HepG2 (cell line): Measurements from ENCODE around the gene SELENOW. TPM values are rescaled to one million over a fixed set of nuclear protein-coding genes. Genes with fewer than 3 reads are reported as not detected.

ENCODE experiments used
- ARHGAP35 ChIP-seq: sonication (generic); formaldehyde crosslinking; IDR thresholded peaks from 2 replicates; pipeline ENCODE4 v1.9.0; 2022; ENCODE audit warnings: mild to moderate bottlenecking, inconsistent platforms, moderate library complexity, missing genetic modification reagents, borderline replicate concordance
- ARID2 ChIP-seq: sonication (generic); formaldehyde crosslinking; IDR thresholded peaks from 2 replicates; pipeline ENCODE4 v1.8.1; 2022; ENCODE audit warnings: mild to moderate bottlenecking, missing genetic modification reagents, borderline replicate concordance
- ATF1 ChIP-seq: IDR thresholded peaks from 2 replicates; pipeline ENCODE4 v1.6.1; 2016; ENCODE audit warnings: mild to moderate bottlenecking, control low read depth
- HDAC2 ChIP-seq: sonication (generic); formaldehyde crosslinking; IDR thresholded peaks from 2 replicates; pipeline ENCODE4 v1.4.0; 2020; ENCODE audit warnings: missing genetic modification reagents
- HNRNPH1 ChIP-seq: fragments of 200-400 bp; formaldehyde crosslinking; optimal IDR thresholded peaks from 2 replicates; pipeline ENCODE3; 2017; ENCODE audit warnings: mild to moderate bottlenecking, low read depth, low read length
- ISL2 ChIP-seq: sonication (generic); formaldehyde crosslinking; IDR thresholded peaks from 2 replicates; pipeline ENCODE4 v1.5.0; 2020; ENCODE audit warnings: missing genetic modification reagents
- KAT7 ChIP-seq: IDR thresholded peaks from 2 replicates; pipeline ENCODE4 v1.6.1; 2018; ENCODE audit warnings: borderline replicate concordance, missing compliant biosample characterization
- MAFK ChIP-seq, 2 experiments: IDR thresholded peaks in 1 of 2; conservative IDR thresholded peaks in 1 of 2; 2 replicates each; pipeline ENCODE4 v1.6.1; 2011; ENCODE audit warnings: improper control_type of control experiment in 2 of 2, low read length in 2 of 2
- MTF1 ChIP-seq: sonication (generic); formaldehyde crosslinking; IDR thresholded peaks from 2 replicates; pipeline ENCODE4 v1.5.0; 2020; ENCODE audit warnings: missing genetic modification reagents
- PAWR ChIP-seq: sonication (generic); formaldehyde crosslinking; IDR thresholded peaks from 2 replicates; pipeline ENCODE4 v1.4.0; 2020; ENCODE audit warnings: missing genetic modification reagents, mild to moderate bottlenecking, borderline replicate concordance
- POLR2G ChIP-seq: fragments of 200-400 bp; formaldehyde crosslinking; IDR thresholded peaks from 2 replicates; pipeline ENCODE4 v1.6.1; 2018; ENCODE audit warnings: mild to moderate bottlenecking, low read depth, low read length, moderate library complexity
- RCOR2 ChIP-seq: IDR thresholded peaks from 2 replicates; pipeline ENCODE4 v1.6.1; 2016; ENCODE audit warnings: missing biosample characterization, missing genetic modification reagents
- REPIN1 ChIP-seq: sonication (generic); formaldehyde crosslinking; IDR thresholded peaks from 2 replicates; pipeline ENCODE4 v1.8.0; 2022; ENCODE audit warnings: missing genetic modification reagents, low read depth, mild to moderate bottlenecking, borderline replicate concordance
- RXRB ChIP-seq: IDR thresholded peaks from 2 replicates; pipeline ENCODE4 v1.6.1; 2016; ENCODE audit warnings: borderline replicate concordance, missing genetic modification reagents, missing compliant biosample characterization
- SNAI1 ChIP-seq: sonication (generic); formaldehyde crosslinking; IDR thresholded peaks from 2 replicates; pipeline ENCODE4 v1.5.0; 2020; ENCODE audit warnings: mild to moderate bottlenecking, missing genetic modification reagents, borderline replicate concordance
- ZBTB1 ChIP-seq: sonication (generic); formaldehyde crosslinking; IDR thresholded peaks from 2 replicates; pipeline ENCODE4 v1.4.0; 2020; ENCODE audit warnings: missing genetic modification reagents, borderline replicate concordance
- ZFP36L1 ChIP-seq: sonication (generic); formaldehyde crosslinking; IDR thresholded peaks from 2 replicates; pipeline ENCODE4 v1.8.0; 2022; ENCODE audit warnings: mild to moderate bottlenecking, missing genetic modification reagents, moderate library complexity
- ZNF12 ChIP-seq: sonication (generic); formaldehyde crosslinking; IDR thresholded peaks from 2 replicates; pipeline ENCODE4 v1.5.0; 2020; ENCODE audit warnings: missing genetic modification reagents
- ZNF274 ChIP-seq: sonication (generic); formaldehyde crosslinking; IDR thresholded peaks from 2 replicates; pipeline ENCODE4 v1.5.1; 2020; ENCODE audit warnings: mild to moderate bottlenecking, missing genetic modification reagents
- ZNF850 ChIP-seq: sonication (generic); formaldehyde crosslinking; conservative IDR thresholded peaks from 2 replicates; pipeline ENCODE4 v1.9.0; 2021; ENCODE audit warnings: mild to moderate bottlenecking, missing genetic modification reagents
- polyA plus RNA-seq, 8 experiments: library from polyadenylated mRNA; depleted of rRNA in 3 of 8; stranded (reverse) in 7 of 8; unstranded in 1 of 8; fragments of >200 nt; fragmentation: Illumina TruSeq in 4 of 8; extraction: Trizol in 4 of 8; gene quantifications; 2 replicates each; pipeline versions ENCODE4 v1.2.1 to v1.2.3, GENCODE V29; 2011 to 2016; ENCODE audit warnings: low read depth in 4 of 8, missing spikeins in 1 of 8, mixed read lengths in 1 of 8; ENCODE audit not compliant: insufficient read depth in 1 of 8
- total RNA-seq, 5 experiments: library from RNA; depleted of rRNA; stranded (reverse); fragments of >200 nt; fragmentation: Illumina TruSeq; extraction: Trizol; gene quantifications; 2 replicates each; pipeline ENCODE4 v1.2.3, GENCODE V29; 2016; ENCODE audit warnings: low read depth in 1 of 5
- TF ChIP-seq, protein P1 (sequence below), 2 experiments: sonication (generic) in 1 of 2; formaldehyde crosslinking in 1 of 2; IDR thresholded peaks; 2 replicates each; pipeline versions ENCODE4 v1.5.1 to v1.6.1; 2011 to 2020; ENCODE audit warnings: borderline replicate concordance in 1 of 2, low read depth in 1 of 2, low read length in 1 of 2, mild to moderate bottlenecking in 1 of 2, missing genetic modification reagents in 1 of 2, moderate library complexity in 1 of 2
- TF ChIP-seq, protein P2 (sequence below): sonication (generic); formaldehyde crosslinking; IDR thresholded peaks from 2 replicates; pipeline ENCODE4 v1.4.0; 2020; ENCODE audit warnings: mild to moderate bottlenecking, missing genetic modification reagents
- TF ChIP-seq, protein P3 (sequence below): sonication (generic); formaldehyde crosslinking; IDR thresholded peaks from 2 replicates; pipeline ENCODE4 v1.4.0; 2020; ENCODE audit warnings: missing genetic modification reagents

The SELENOW gene
- total and polyA plus RNA-seq, 2 of the 13 experiments (the other 11 are each of a cell fraction or from before 2014, with no cell fraction given) = 50.3 to 64.7 TPM

DNA sequence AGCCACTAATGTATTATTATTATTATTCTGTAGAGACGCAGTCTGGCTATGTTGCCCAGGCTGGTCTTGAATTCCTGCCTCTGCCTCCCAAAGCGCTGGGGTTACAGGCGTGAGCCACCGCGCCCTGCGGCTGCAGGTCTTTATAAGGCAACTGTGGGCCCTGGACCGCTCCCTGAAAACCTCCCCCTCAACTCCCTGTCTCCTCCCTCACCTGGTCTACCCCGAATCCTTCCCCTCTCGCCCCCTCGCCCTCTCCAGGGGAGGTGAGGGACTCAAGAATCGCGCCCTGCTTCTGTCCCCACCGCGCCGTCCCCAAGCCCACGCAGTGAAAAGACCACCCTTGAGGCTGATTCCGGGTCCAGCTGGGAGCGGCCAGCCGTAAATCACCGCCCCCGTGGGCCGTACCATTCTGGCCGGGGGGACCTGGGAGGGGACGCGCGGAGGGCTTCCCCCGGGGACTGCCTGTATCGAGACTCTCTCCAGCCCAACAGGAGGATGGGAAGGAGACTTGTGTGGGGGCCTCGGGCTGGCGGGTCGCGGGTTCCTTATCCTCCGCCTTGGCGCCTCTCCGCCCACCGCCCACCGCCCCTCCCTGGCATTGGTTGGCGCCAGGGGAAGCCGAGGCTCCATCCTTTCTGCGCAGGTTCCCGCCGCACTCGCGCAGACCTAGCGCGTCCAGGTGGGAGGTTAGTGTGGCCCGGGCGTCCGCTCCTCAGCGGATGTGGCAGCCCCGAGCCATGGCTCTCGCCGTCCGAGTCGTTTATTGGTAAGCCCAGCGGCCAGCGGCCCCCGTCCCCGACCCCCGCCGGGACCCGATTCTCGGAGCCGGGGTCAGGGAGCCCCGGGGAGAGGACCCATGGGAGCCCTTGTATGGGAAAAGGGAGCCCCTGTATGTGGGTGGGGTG is at the start of gene SELENOW (continued):
- TF ChIP-seq, protein P1, sequence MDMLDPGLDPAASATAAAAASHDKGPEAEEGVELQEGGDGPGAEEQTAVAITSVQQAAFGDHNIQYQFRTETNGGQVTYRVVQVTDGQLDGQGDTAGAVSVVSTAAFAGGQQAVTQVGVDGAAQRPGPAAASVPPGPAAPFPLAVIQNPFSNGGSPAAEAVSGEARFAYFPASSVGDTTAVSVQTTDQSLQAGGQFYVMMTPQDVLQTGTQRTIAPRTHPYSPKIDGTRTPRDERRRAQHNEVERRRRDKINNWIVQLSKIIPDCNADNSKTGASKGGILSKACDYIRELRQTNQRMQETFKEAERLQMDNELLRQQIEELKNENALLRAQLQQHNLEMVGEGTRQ (IDR thresholded peaks at IDR 0.05; ENCODE audit: low read depth, low read length) = no peak
- TF ChIP-seq, protein P1 (CRISPR knock-in tag; IDR thresholded peaks at IDR 0.05; ENCODE audit: borderline replicate concordance) = no peak
- TF ChIP-seq ZNF274 (peak; percentile 56; the same call in 1 of the 2 replicates), HNRNPH1 (no peak), MAFK (conservative IDR thresholded peaks at IDR 0.05 in 1 of 2, IDR thresholded peaks at IDR 0.05 in 1 of 2; ENCODE audit: low read length in 2 of 2) (no peak), ARHGAP35 (CRISPR knock-in tag) (peak; percentile 48; the same call in 1 of the 2 replicates), SNAI1 (CRISPR knock-in tag) (peak; percentile 75; the same call in 1 of the 2 replicates), ZNF12 (CRISPR knock-in tag) (no peak), HDAC2 (no peak; the same call in 1 of the 2 replicates), RCOR2 (no peak), PAWR (CRISPR knock-in tag) (no peak), RXRB (CRISPR knock-in tag) (peak; percentile 17), ZFP36L1 (CRISPR knock-in tag) (peak; percentile 45; the same call in 1 of the 2 replicates), ZBTB1 (no peak), KAT7 (CRISPR knock-in tag) (peak; percentile 42; the same call in 1 of the 2 replicates), MTF1 (CRISPR knock-in tag) (no peak), ZNF850 (CRISPR knock-in tag) (no peak), REPIN1 (CRISPR knock-in tag) (no peak), POLR2G (peak; percentile 98), ISL2 (CRISPR knock-in tag) (no peak), ARID2 (no peak), ATF1 (CRISPR knock-in tag) (no peak)
- TF ChIP-seq, protein P2, sequence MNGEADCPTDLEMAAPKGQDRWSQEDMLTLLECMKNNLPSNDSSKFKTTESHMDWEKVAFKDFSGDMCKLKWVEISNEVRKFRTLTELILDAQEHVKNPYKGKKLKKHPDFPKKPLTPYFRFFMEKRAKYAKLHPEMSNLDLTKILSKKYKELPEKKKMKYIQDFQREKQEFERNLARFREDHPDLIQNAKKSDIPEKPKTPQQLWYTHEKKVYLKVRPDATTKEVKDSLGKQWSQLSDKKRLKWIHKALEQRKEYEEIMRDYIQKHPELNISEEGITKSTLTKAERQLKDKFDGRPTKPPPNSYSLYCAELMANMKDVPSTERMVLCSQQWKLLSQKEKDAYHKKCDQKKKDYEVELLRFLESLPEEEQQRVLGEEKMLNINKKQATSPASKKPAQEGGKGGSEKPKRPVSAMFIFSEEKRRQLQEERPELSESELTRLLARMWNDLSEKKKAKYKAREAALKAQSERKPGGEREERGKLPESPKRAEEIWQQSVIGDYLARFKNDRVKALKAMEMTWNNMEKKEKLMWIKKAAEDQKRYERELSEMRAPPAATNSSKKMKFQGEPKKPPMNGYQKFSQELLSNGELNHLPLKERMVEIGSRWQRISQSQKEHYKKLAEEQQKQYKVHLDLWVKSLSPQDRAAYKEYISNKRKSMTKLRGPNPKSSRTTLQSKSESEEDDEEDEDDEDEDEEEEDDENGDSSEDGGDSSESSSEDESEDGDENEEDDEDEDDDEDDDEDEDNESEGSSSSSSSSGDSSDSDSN (CRISPR knock-in tag) = peak; percentile 36
- TF ChIP-seq, protein P3, sequence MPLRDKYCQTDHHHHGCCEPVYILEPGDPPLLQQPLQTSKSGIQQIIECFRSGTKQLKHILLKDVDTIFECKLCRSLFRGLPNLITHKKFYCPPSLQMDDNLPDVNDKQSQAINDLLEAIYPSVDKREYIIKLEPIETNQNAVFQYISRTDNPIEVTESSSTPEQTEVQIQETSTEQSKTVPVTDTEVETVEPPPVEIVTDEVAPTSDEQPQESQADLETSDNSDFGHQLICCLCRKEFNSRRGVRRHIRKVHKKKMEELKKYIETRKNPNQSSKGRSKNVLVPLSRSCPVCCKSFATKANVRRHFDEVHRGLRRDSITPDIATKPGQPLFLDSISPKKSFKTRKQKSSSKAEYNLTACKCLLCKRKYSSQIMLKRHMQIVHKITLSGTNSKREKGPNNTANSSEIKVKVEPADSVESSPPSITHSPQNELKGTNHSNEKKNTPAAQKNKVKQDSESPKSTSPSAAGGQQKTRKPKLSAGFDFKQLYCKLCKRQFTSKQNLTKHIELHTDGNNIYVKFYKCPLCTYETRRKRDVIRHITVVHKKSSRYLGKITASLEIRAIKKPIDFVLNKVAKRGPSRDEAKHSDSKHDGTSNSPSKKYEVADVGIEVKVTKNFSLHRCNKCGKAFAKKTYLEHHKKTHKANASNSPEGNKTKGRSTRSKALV = 0 out of 2 replicates have a peak, but pooled peaks have one; percentile 32
